ENCODE data around the gene INTS1.

- TF ChIP-seq CTCF (conservative IDR thresholded peaks at IDR 0.05; ENCODE audit: low read depth in 2 of 2) (no peak), EZH2 (IDR thresholded peaks at IDR 0.05; ENCODE audit: low read depth, unreplicated experiment) (no peak), POLR2AphosphoS5 (IDR thresholded peaks at IDR 0.05; ENCODE audit: low read depth) (no peak), CREB1 (CRISPR knock-in tag; IDR thresholded peaks at IDR 0.05; ENCODE audit: low read depth) (no peak), REST (IDR thresholded peaks at IDR 0.05; ENCODE audit: unreplicated experiment) (no peak), ETS1 (IDR thresholded peaks at IDR 0.05) (no peak), NANOG (IDR thresholded peaks at IDR 0.05; ENCODE audit: borderline replicate concordance) (no peak), EZH2phosphoT487 (IDR thresholded peaks at IDR 0.05; ENCODE audit: unreplicated experiment) (no peak), STAT1 (IDR thresholded peaks at IDR 0.05; ENCODE audit: unreplicated experiment) (no peak)
Measured at GRCh38 chr7:1438821-1439220, 65.4 kb downstream of the INTS1 start.

Data from GM23338 (cell line).